Stimulated activated CD4-positive, alpha-beta T cell treated with anti-CD3 and anti-CD28 coated beads, Interleukin-12 subunit alpha, Interleukin-12 subunit beta, amount 100 ng/mL, for 4 hours (primary cell): ENCODE data around the gene C5orf34.
"Not testable (repeated sequence)": the region's sequence is repeated elsewhere in the genome, so short reads cannot be mapped to it uniquely, and the experiment has no call there.

Source experiments
- DNase-seq: peaks from one replicate; pipeline ENCODE4 v3.0.0-alpha.2; 2020

The C5orf34 gene

GRCh38 chr5:43511062-43511461 is 3.9 kb downstream of the C5orf34 start:
- DNase-seq: not testable (repeated sequence)

DNA sequence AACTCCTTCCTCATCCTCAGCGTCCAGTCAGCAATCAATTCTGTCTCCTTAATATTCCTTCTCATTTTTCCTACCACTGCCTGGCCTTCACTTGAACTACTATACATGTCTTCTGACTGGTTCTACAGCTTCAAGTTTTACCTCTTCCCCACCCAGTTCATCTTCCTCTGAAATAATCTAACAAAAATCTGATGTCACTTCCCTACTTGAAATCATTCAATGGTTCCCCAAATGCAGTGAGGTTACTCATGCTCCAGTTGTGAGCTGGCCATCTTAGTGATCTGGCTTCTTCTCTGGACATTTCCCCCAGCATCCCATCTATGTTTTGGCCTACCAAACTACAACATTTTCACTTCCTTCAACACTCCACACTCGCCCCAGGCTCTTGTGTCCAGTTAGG is 16.4 kb downstream of the C5orf34 start:
- no peak for DNase-seq

DNA sequence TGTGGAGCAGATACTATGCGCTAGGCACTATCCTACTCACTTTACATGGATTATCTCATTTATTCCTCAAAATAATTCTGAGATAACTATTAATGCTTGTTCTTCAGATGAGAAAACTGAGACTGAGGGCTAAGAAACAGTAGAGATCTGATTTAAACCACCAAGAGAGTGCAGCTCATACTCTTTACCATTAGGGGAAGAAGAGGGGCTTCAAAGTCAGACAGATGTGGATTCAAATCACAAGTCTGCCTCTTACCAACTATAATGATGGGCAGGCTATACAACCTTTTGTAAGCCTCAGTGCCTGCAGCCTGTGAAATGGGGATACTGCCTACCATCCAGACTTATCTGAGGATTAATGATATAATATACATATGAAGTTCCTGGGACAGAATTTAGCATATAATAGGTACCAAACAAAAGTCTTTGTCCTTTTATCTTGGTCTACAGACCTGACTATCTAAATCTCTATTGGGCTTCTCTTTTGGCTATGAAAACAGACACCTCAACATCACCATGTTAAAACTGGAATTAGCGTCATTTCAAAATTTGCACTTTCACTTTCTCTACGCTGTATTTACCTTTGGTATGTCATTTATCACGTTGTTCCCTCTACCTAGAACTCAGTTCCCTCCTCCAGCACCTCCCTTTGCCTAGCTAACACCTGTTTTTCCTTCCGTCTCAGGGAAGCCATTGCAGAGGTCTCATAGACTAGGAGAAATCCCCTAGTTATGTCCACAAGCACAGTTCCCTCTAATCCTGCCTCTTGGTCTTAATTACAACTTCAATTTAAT is 17.4 kb downstream of the C5orf34 start:
- DNase-seq: no peak

DNA sequence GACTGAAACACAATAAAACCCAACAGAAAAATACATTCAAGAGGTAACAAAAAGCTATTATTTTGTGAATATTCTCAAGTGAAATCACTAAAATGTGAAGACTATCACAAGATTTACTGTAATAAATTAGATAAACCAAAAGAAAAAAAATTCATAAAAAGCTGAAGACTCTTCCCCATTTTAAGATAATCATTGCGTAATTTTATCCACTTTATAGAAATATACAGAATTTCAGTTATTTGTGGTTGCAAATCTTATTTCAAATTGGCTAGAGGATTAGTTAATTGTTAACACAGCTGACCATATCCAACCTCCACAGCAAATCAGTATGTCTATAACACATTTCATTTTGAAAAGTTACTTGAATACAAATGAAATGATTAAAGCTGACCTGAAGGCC is 23.6 kb downstream of the C5orf34 start:
- DNase-seq: no peak

DNA sequence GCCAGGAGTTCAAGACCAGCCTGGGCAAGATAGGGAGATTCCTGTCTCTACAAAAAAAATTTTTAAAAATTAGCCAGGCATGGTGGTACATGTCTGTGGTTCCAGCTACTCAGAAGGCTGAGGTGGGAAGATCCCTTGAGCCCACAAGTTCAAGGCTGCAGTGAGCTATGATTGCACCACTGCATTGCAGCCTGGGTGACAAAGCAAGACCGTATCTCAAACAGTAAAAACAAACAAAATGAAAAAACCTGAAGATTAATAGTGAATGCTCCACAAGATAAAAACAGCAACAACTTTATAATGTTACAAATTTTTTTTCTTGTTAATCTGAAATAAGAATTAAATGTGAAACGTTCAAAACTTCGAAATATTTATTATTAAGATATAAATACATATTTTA is 28.6 kb downstream of the C5orf34 start:
- DNase-seq: no peak

GRCh38 chr5:43485406-43485805 is 29.5 kb downstream of the C5orf34 start:
- DNase-seq: no peak

- DNase-seq: peak; percentile 74
These were observed 30.7 kb downstream of the C5orf34 start for GRCh38 chr5:43484106-43484849.

- DNase-seq: peak; percentile 81
These were observed 31.4 kb downstream of the C5orf34 start, which contains the start of gene TMEM267 for GRCh38 chr5:43483298-43484105. Gene TMEM267 (minus strand): TSS chr5:43483865. CDS start chr5:43453969, 29,896 bp downstream.

DNA sequence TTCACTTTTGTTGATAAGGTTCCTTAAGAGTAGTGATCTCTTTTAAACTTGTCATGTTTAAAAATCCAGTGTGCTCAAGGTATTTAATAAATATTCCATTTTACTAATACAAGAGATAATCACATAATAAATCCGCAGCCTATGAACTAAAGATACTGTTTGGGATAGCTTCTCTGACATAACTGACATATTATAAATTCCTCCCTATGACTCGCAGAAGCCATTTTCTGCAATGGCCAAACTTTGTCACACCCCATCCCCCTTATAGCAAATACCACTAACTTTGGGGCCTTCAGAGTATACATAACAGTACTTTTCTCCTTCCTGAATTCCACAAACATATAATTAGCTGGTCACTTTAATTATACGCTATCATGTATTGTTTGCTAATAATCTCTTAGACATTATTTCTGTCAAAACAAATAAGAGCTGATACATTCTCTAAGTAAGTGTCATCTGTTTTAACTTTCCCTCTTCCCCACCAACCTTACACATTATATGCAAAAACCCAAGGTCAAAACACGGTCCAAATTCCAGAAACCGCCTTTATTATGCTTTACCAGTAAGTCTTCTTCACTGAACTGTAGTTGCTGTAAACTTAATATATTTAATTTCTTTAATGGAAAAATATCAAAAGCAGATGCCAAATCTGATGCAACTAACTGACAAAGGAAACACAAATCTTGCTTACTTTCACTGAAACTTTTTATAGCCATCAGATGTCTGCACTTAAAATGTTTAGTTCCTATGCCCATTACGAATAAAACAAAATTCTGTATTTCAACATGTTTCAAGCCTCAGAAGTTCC is 32.3 kb downstream of the C5orf34 start:
- DNase-seq: no peak

GRCh38 chr5:43469671-43470391 is 45.1 kb downstream of the C5orf34 start:
- DNase-seq: no peak

DNA sequence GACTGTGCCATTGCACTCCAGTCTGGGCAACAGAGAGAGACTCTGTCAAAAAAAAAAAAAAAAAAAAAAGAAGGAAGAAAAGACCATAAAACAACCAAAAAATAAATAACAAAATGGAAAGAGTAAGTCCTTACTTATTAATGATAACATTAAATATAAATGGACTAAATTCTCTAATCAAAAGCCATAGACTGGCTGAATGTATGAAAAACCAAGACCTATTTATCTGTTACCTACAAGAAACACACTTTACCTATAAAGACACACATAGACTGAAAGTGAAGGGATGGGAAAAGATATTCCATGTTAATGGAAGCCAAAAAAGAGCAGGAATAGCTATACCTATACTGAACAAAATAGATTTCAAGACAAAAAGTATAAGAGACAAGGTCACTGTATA is 47.8 kb downstream of the C5orf34 start:
- DNase-seq: no peak

GRCh38 chr5:43465455-43465854 is 49.5 kb downstream of the C5orf34 start:
- not testable (repeated sequence) for DNase-seq

DNA sequence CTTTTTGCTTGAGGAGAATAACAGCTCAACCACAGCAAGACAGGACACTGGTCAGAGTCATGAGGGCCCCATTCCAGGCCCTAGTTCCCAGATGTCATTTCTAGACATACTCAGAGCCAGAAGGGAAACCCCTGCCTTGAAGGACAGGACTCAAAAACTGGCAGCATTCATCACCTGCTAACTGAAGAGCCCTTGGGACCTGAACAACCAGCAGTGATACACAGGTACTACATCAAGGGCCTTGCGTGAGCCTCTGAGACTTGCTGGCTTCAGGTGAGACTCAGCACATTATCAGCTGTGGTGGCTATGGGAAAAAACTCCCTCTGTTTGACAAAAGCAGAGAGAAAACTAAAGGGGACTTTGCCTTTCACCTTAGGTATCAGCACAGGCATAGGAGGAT is 53.9 kb downstream of the C5orf34 start:
- DNase-seq: no peak

DNA sequence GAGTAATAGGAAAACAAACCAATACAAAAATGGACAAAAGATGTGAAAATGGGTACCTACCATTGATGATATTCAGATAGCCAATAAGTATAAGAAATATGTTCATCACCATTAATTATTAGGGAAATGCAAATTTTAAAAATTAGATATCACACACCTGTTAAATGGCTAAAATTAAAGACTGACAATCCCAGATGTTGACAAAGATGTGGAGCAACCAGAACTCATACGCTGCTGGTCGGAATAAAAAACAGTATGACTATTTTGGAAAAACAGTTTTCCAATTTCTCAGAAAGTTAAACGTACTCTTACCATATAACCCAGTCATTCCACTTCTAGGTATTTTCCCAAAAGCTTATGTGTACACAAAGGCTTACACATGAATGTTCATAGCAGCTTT is 58.4 kb downstream of the C5orf34 start:
- no peak for DNase-seq

- DNase-seq: not testable (repeated sequence)
These were observed 73.4 kb downstream of the C5orf34 start for GRCh38 chr5:43441575-43441974.

GRCh38 chr5:43437062-43437660 is 77.8 kb downstream of the C5orf34 start:
- no peak for DNase-seq
